Breast epithelium (tissue), 4 donors: ENCODE data around the gene GNG7. TPM values are rescaled to one million over a fixed set of nuclear protein-coding genes. Genes with fewer than 3 reads are reported as not detected.

Experiments used
- DNase-seq, 2 donors: peaks; one replicate each; pipeline ENCODE4 v3.0.0-alpha.2; 2019; ENCODE audit warnings: low spot score in 2 of 2
- H3K27ac ChIP-seq, 2 donors: fragments of 200-600 bp; sonication (generic) in 1 of 2; one replicate each; pipeline ENCODE4 v1.5.1; 2016 to 2019; ENCODE audit warnings: mild to moderate bottlenecking in 1 of 2
- H3K27me3 ChIP-seq, 2 donors: fragments of 200-600 bp; sonication (generic) in 1 of 2; one replicate each; pipeline versions ENCODE4 v1.5.1 to v1.6.0; 2017 to 2019; ENCODE audit warnings: control low read depth in 1 of 2, mild to moderate bottlenecking in 1 of 2
- H3K36me3 ChIP-seq: fragments of 200-600 bp; one replicate; pipeline ENCODE4 v1.5.1; 2019
- H3K4me1 ChIP-seq, 2 donors: fragments of 200-600 bp; sonication (generic); one replicate each; pipeline ENCODE4 v1.5.1; 2016 to 2019; ENCODE audit warnings: control low read depth in 1 of 2
- H3K4me3 ChIP-seq, 3 donors: fragments of 200-600 bp; sonication (generic); 1 replicate in 2 of 3; 2 replicates in 1 of 3; pipeline ENCODE4 v1.5.1; 2016 to 2019; ENCODE audit warnings: mild to moderate bottlenecking in 3 of 3, moderate library complexity in 2 of 3
- H3K9me3 ChIP-seq, 2 donors: fragments of 200-600 bp; sonication (generic) in 1 of 2; one replicate each; pipeline ENCODE4 v1.5.1; 2016 to 2019; ENCODE audit warnings: control low read depth in 1 of 2
- POLR2A ChIP-seq: fragments of 450-650 bp; IDR thresholded peaks from one replicate; pipeline ENCODE4 v1.6.1; 2016; ENCODE audit warnings: antibody characterized with exemption, mild to moderate bottlenecking, moderate library complexity
- POLR2AphosphoS5 ChIP-seq, 3 donors: sonication (generic); formaldehyde crosslinking; IDR thresholded peaks; one replicate each; pipeline ENCODE4 v1.6.1; 2017; ENCODE audit warnings: antibody characterized with exemption in 3 of 3
- intact Hi-C: fragments of 100-400 bp; cut with DNase I; formaldehyde crosslinking; loops from one replicate; pipeline ENCODE4 v1.15.1; 2023; ENCODE audit warnings: low total_unique reads
- total RNA-seq, 3 donors: library from RNA; depleted of rRNA; stranded (reverse); fragments of >200 nt; gene quantifications; one replicate each; pipeline ENCODE4 v1.1.0, GENCODE V29; 2016
- TF ChIP-seq, protein P1 (sequence below), 3 donors: fragments of 450-650 bp; IDR thresholded peaks; one replicate each; pipeline ENCODE4 v1.5.1; 2016 to 2017; ENCODE audit warnings: antibody characterized with exemption in 3 of 3, mild to moderate bottlenecking in 3 of 3, moderate library complexity in 3 of 3

The GNG7 gene
- total RNA-seq, result 1 to 10 TPM; 1.6 to 7.8 (median 4.3) TPM

DNA sequence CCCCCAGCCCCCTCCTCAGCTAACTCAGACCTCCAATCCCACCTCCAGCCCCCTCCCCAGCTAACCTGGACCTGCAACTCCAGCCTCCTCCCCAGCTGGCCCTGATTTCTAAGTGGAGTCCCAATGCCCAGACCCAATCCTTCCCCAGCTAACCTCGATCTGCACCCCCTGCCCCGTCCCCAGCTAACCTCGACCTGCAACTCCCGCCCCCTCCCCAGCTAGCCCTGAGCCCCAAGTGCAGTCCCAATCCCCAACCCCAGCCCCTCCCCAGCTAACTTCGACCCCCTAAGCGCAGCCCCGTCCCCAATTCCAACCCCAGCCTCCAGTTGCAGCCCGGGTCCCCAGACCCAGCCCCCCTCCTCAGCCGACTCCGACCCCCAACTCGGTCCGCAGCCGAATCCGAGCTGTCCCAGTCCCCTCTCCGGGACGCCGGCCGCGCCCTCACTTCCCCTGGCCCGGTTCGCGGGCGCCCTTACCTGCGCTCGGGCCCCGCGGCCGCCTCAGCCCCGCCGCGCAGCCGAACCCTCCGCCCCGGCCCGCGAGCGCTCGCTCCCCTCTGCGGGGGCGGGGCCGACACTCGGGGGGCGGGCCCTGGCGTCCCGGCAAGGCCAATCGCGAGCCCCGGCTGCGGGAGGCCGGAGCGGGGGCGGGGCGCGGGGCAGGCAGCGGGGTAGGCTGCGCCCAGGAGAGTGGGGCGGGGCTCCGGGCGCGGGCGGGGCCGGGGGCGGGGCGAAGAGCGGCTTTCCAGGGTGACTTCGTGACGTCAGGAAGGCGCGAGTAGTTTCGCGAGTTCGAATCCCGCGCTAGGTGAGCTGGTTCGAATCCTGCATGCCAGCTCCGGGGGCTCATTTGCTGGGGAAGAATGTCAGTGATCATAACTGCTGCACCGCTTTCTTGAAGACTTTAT, at the start of gene GNG7:
GNG7 (minus strand) TSS at position 525 of the 907 bp plus-strand sequence. CDS start 182,006 bp downstream, outside the sequence.
- intact Hi-C loops, result no loop called here
- Histone ChIP-seq H3K4me1 (no peaks in the 10 kb centered on the region), H3K27ac (peak within 1 kb of the TSS; percentile 63 to 77), H3K4me3 (peak within 1 kb of the TSS; percentile 43 to 91 (median 67)), H3K36me3 (no peaks in the 10 kb centered on the region), H3K9me3 (no peaks in the 10 kb centered on the region), H3K27me3 (no peaks in the 10 kb centered on the region)
- TF ChIP-seq POLR2AphosphoS5 (IDR thresholded peaks at IDR 0.05) (no peak), POLR2A (no peak)
- TF ChIP-seq, protein P1, sequence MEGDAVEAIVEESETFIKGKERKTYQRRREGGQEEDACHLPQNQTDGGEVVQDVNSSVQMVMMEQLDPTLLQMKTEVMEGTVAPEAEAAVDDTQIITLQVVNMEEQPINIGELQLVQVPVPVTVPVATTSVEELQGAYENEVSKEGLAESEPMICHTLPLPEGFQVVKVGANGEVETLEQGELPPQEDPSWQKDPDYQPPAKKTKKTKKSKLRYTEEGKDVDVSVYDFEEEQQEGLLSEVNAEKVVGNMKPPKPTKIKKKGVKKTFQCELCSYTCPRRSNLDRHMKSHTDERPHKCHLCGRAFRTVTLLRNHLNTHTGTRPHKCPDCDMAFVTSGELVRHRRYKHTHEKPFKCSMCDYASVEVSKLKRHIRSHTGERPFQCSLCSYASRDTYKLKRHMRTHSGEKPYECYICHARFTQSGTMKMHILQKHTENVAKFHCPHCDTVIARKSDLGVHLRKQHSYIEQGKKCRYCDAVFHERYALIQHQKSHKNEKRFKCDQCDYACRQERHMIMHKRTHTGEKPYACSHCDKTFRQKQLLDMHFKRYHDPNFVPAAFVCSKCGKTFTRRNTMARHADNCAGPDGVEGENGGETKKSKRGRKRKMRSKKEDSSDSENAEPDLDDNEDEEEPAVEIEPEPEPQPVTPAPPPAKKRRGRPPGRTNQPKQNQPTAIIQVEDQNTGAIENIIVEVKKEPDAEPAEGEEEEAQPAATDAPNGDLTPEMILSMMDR (IDR thresholded peaks at IDR 0.05), result no peak
- peak; percentile 95 for DNase-seq

DNA sequence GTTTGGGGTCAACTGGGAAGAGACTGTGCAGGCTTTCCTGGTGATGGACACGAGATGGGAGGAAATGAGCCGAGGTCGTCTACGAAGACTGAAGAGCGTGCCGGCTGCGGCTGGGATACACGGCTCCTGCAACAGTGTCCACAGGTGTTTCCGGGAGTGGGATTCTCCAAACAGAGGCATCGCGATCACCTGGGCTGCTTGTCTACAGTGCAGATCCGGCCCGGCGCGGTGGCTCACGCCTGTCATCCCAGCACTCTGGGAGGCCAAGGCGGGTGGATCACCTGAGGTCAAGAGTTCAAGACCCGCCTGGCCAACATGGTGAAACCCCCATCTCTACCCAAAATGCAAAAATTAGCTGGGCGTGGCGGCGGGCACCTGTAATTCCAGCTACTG, 48.9 kb upstream of the GNG7 start:
- H3K27me3 ChIP-seq, result no peaks in the 10 kb centered on the region
- intact Hi-C loops, result loop anchor here (10.0 kb wide), 1 partner anchor 107 kb away; no protein-coding TSS in a partner anchor
- H3K4me3 ChIP-seq, result no peak overlapping the region
- no peaks in the 10 kb centered on the region for H3K4me1 ChIP-seq
- no peaks in the 10 kb centered on the region for H3K9me3 ChIP-seq
- H3K27ac ChIP-seq, result no peak overlapping the region
- H3K36me3 ChIP-seq, result no peaks in the 10 kb centered on the region
- TF ChIP-seq, protein P1 (IDR thresholded peaks at IDR 0.05), result no peak
- TF ChIP-seq POLR2A (no peak), POLR2AphosphoS5 (IDR thresholded peaks at IDR 0.05) (no peak)
- no peak for DNase-seq

DNA sequence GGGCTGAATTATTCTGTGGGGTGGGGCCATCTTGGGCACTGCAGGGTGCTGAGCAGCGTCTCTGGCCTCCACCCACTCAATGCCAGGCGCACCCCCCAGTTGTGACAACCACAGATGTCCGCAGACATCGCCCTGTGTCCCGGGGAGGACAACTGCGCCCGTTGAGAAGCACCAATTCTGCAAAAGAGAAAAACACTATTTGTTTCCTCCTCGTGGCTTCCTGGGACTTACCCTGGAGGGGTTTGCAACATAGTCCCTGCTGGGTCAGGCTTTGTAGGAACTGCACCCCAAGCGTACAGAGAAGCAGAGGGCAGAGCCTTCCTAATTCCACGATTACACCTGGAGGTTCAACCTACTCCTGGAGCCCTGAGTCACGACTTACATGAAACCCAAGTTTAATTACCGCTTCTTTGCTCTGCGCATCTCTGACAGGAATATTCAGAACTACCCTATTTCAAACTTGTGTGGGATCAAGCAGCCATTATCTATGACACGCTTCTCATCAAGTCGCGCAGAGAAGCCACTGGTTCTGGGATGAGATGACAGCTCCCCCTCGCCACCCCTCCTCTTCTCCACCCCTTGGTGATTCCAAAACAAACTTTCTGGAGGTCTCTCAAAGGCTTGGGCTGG, 48.4 kb upstream of the GNG7 start:
- no peak overlapping the region for H3K27ac ChIP-seq
- no peak overlapping the region for H3K4me3 ChIP-seq
- intact Hi-C loops, result loop anchor here (10.0 kb wide), 1 partner anchor 106 kb away; no protein-coding TSS in a partner anchor
- H3K36me3 ChIP-seq, result no peaks in the 10 kb centered on the region
- no peaks in the 10 kb centered on the region for H3K4me1 ChIP-seq
- DNase-seq, result no peak
- TF ChIP-seq, protein P1 (IDR thresholded peaks at IDR 0.05), result no peak
- no peak for TF ChIP-seq POLR2A
- TF ChIP-seq POLR2AphosphoS5 (IDR thresholded peaks at IDR 0.05), result no peak
- no peaks in the 10 kb centered on the region for H3K9me3 ChIP-seq
- no peaks in the 10 kb centered on the region for H3K27me3 ChIP-seq

DNA sequence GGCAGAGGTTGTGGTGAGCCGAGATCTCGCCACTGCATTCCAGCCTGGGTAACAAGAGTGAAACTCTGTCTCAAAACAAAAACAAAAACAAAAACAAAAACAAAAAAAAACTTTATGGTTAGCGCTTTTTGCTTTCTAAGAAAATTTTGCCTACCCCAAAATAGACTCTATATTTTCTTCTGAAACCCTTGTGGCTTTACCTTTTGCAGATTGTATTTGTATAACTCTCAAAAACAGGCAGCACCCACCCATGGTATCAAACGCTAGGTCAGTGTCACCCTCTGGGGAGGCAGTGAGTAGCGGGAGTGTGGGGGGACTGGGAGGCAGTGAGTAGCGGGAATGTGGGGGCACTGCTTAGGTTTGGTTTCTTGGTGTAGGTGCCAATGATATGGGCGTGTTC, 44.9 kb upstream of the GNG7 start:
- Histone ChIP-seq H3K36me3 (no peaks in the 10 kb centered on the region), H3K4me3 (no peak overlapping the region), H3K9me3 (no peaks in the 10 kb centered on the region), H3K27me3 (no peaks in the 10 kb centered on the region), H3K27ac (no peak overlapping the region), H3K4me1 (no peaks in the 10 kb centered on the region)
- TF ChIP-seq, protein P1 (IDR thresholded peaks at IDR 0.05), result no peak
- TF ChIP-seq POLR2AphosphoS5 (IDR thresholded peaks at IDR 0.05) (no peak), POLR2A (no peak)
- intact Hi-C loops, result no loop called here
- no peak for DNase-seq

DNA sequence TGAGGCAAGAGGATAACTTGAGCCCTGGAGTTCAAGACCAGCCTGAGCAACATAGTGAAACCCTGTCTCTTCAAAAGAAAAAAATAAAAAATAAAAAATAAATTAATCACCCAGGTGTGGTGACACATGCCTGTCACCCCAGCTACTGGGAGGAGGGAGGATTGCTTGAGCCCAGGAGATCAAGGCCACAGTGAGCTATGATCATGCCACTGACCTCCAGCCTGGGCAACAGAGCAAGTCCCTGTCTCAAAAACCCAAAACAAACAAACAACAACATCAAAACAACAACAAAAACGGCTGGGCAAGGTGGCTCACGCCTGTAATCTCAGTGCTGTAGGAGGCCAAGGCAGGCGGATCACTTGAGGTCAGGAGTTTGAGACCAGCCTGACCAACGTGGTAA, 41.6 kb upstream of the GNG7 start:
- no peak overlapping the region for H3K27ac ChIP-seq
- H3K9me3 ChIP-seq, result no peaks in the 10 kb centered on the region
- H3K4me1 ChIP-seq, result peaks cover 0 to 3% of the 10 kb centered on the region in 2 donors
- no peak overlapping the region for H3K4me3 ChIP-seq
- H3K36me3 ChIP-seq, result no peaks in the 10 kb centered on the region
- no peak for DNase-seq
- intact Hi-C loops, result no loop called here
- no peak for TF ChIP-seq POLR2A
- TF ChIP-seq POLR2AphosphoS5 (IDR thresholded peaks at IDR 0.05), result no peak
- TF ChIP-seq, protein P1 (IDR thresholded peaks at IDR 0.05), result no peak
- no peaks in the 10 kb centered on the region for H3K27me3 ChIP-seq
